ENCODE results near the gene RAB20. TPM values are rescaled to one million over a fixed set of nuclear protein-coding genes. Genes with fewer than 3 reads are reported as not detected.

RAB20 gene
- total RNA-seq, 1 experiment from 2014 or later = 12.3 TPM

DNA sequence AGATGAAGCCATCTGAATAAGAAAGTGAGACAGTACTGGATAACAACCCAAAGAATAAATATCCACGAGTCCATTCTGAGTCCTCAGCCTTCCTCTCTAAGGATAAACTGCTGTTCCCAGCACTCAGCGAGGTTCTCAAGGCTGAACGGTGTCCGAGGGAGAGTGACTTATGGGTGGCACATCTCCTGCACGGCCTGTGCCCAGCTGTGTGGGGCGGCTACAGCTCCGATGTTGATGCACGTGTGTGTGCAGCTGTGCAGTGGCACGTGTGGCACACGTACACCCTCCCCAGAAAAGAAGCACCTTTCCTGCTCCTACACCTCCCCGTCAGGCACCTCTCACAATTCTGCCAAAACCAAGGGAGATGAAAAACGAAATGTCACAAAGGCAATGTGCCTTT, 45.0 kb downstream of the RAB20 start:
- peaks cover 4 to 23% (median 15%) of the 10 kb centered on the region in 3 experiments; a peak in 6 of 7 replicates for H3K36me3 Mint-ChIP-seq (ENCODE audit: insufficient read depth in 1 of 3, low read depth in 3 of 3)
- no peak overlapping the region for H4K5ac ChIP-seq (ENCODE audit: insufficient read length, low read depth, low read length)
- no peak overlapping the region for H2BK20ac ChIP-seq (ENCODE audit: low read depth, low read length, poor library complexity, severe bottlenecking)
- H3K27ac ChIP-seq (ENCODE audit: insufficient read length, low read depth, low read length) = no peak overlapping the region
- H3K9ac ChIP-seq (ENCODE audit: extremely low read depth, insufficient read length, low read length) = no peak overlapping the region
- no peak overlapping the region for H4K91ac ChIP-seq (ENCODE audit: insufficient read length, low read depth, low read length)
- no peak overlapping the region for H3K23ac ChIP-seq (ENCODE audit: insufficient read length, low read depth, low read length)
- H3K9me3 ChIP-seq (ENCODE audit: control insufficient read depth, low read depth, low read length) = no peaks in the 10 kb centered on the region
- no peak overlapping the region for H3K4me2 ChIP-seq (ENCODE audit: insufficient read depth, insufficient read length, low read length)
- no CpG with 5 or more reads among the region's 12 CpGs for WGBS (ENCODE audit: extremely low coverage, insufficient read length, low lambda C conversion rate)
- no peaks in the 10 kb centered on the region for H3K79me1 ChIP-seq (ENCODE audit: insufficient read depth, low read depth, low read length, poor library complexity, severe bottlenecking)
- H3K4me1 ChIP-seq (ENCODE audit: insufficient read depth, low read length) = no peaks in the 10 kb centered on the region
- H3K56ac ChIP-seq (ENCODE audit: insufficient read length, low read depth, low read length) = no peak overlapping the region
- no peaks in the 10 kb centered on the region for H3K23me2 ChIP-seq (ENCODE audit: insufficient read length, low read depth, low read length, poor library complexity, severe bottlenecking)
- H2AK5ac ChIP-seq (ENCODE audit: insufficient read length, low read length) = no peak overlapping the region
- no peak overlapping the region for H3K14ac ChIP-seq (ENCODE audit: insufficient read depth, low read length)
- no peak for DNase-seq
- H3K4me1 Mint-ChIP-seq = peaks cover 2 to 8% of the 10 kb centered on the region in 2 experiments; a peak in 2 of 4 replicates
- H3T11ph ChIP-seq (ENCODE audit: low read length) = no peak overlapping the region
- H3K4me3 Mint-ChIP-seq = no peak overlapping the region
- no peaks in the 10 kb centered on the region for H4K20me1 ChIP-seq (ENCODE audit: control insufficient read depth, insufficient read depth, insufficient read length)
- H3K4ac ChIP-seq (ENCODE audit: low read depth, low read length) = no peak overlapping the region
- no peaks in the 10 kb centered on the region for H3K27me3 Mint-ChIP-seq (ENCODE audit: low read depth)
- no peak overlapping the region for H3K27ac Mint-ChIP-seq
- no peak overlapping the region for H2BK5ac ChIP-seq (ENCODE audit: insufficient read length, low read length)
- H2BK12ac ChIP-seq (ENCODE audit: insufficient read length, low read depth, low read length) = no peak overlapping the region
- no peak overlapping the region for H2BK120ac ChIP-seq (ENCODE audit: low read depth, low read length, poor library complexity, severe bottlenecking)
- no peaks in the 10 kb centered on the region for H3K79me2 ChIP-seq (ENCODE audit: insufficient read depth, low read length)
- H3K27me3 ChIP-seq (ENCODE audit: insufficient read depth, low read length) = no peaks in the 10 kb centered on the region
- no peak overlapping the region for H4K8ac ChIP-seq (replicated peaks; ENCODE audit: insufficient read length, low read depth, low read length)
- H3K9me3 Mint-ChIP-seq = no peaks in the 10 kb centered on the region
- H2AFZ ChIP-seq (ENCODE audit: low read length) = no peak overlapping the region
- no peak overlapping the region for H2BK15ac ChIP-seq (ENCODE audit: low read depth, low read length)
- H3K18ac ChIP-seq (ENCODE audit: insufficient read length, low read depth, low read length) = no peak overlapping the region
- no peak for TF ChIP-seq CTCF (conservative IDR thresholded peaks at IDR 0.05)
